B cell (primary cell): Measurements from ENCODE around the gene SRD5A3. TPM values are rescaled to one million over a fixed set of nuclear protein-coding genes. Genes with fewer than 3 reads are reported as not detected.

ENCODE experiments used
- ATAC-seq: fragments of 200-7000 bp; cut with Tn5 transposase; one replicate; pipeline ENCODE4 v1.10.0; 2021; ENCODE audit warnings: low read depth, mild to moderate bottlenecking, moderate number of reproducible peaks, moderate library complexity
- CTCF ChIA-PET: fragments of 350-600 bp; sonication (Branson Sonifier 250); formaldehyde crosslinking; loops from one replicate; lab custom pipeline; 2021; ENCODE audit warnings: antibody characterized with exemption, inconsistent platforms; lab: Charles Lee
- POLR2A ChIA-PET: fragments of 350-600 bp; sonication (Branson Sonifier 250); formaldehyde crosslinking; loops from one replicate; lab custom pipeline; 2021; ENCODE audit warnings: antibody characterized with exemption; lab: Charles Lee
- DNase-seq: peaks from one replicate; pipeline ENCODE4 v3.0.0; 2013
- H2AFZ ChIP-seq: 2 replicates; pipeline ENCODE4 v1.6.1; 2012; ENCODE audit warnings: mild to moderate bottlenecking, low read depth, low read length; ENCODE audit not compliant: insufficient read depth, poor library complexity, severe bottlenecking
- H3K27ac ChIP-seq, 2 donors: 1 replicate in 1 of 2; 2 replicates in 1 of 2; pipeline ENCODE4 v1.5.1; 2012 to 2013; ENCODE audit warnings: low read length in 2 of 2, mild to moderate bottlenecking in 2 of 2, moderate library complexity in 1 of 2
- H3K27me3 ChIP-seq, 4 experiments: fragments of 200-600 bp in 1 of 4; sonication (generic) in 1 of 4; replicated peaks in 1 of 4; 1 replicate in 2 of 4; 2 replicates in 2 of 4; pipeline versions ENCODE4 v1.6.1 to v1.7.0; 2013 to 2016; ENCODE audit warnings: low read length in 3 of 4, mild to moderate bottlenecking in 2 of 4, mixed read lengths in 1 of 4, moderate library complexity in 1 of 4; ENCODE audit not compliant: insufficient read depth in 4 of 4, control insufficient read depth in 3 of 4; ENCODE audit errors: control extremely low read depth in 1 of 4
- H3K36me3 ChIP-seq, 2 experiments: replicated peaks in 1 of 2; 1 replicate in 1 of 2; 2 replicates in 1 of 2; pipeline versions ENCODE4 v1.6.1 to v1.7.1; 2013; ENCODE audit warnings: low read length in 1 of 2; ENCODE audit not compliant: insufficient read depth in 2 of 2, control insufficient read depth in 1 of 2; ENCODE audit errors: control extremely low read depth in 1 of 2, extremely low read depth in 1 of 2
- H3K4me1 ChIP-seq, 2 donors: fragments of 200-600 bp in 1 of 2; sonication (generic) in 1 of 2; 1 replicate in 1 of 2; 2 replicates in 1 of 2; pipeline versions ENCODE4 v1.5.1 to v1.6.1; 2013 to 2017; ENCODE audit warnings: low read length in 2 of 2; ENCODE audit not compliant: control insufficient read depth in 2 of 2, insufficient read depth in 2 of 2
- H3K4me2 ChIP-seq: replicated peaks from 2 replicates; pipeline ENCODE3; 2012; ENCODE audit warnings: mild to moderate bottlenecking, low read depth, low read length; ENCODE audit not compliant: poor library complexity, severe bottlenecking
- H3K4me3 ChIP-seq, 5 experiments: fragments of 200-600 bp in 1 of 5; sonication (generic) in 1 of 5; 1 replicate in 3 of 5; 2 replicates in 2 of 5; pipeline versions ENCODE4 v1.5.1 to v1.7.0; 2011 to 2016; ENCODE audit warnings: low read length in 4 of 5, mild to moderate bottlenecking in 4 of 5, low read depth in 2 of 5, control low read depth in 1 of 5, moderate library complexity in 1 of 5; ENCODE audit not compliant: insufficient read depth in 1 of 5; ENCODE audit errors: control extremely low read depth in 1 of 5, extremely low read depth in 1 of 5
- H3K79me2 ChIP-seq: fragments of 200-600 bp; sonication (generic); one replicate; pipeline ENCODE4 v1.6.0; 2016; ENCODE audit warnings: low read length; ENCODE audit not compliant: control insufficient read depth, insufficient read depth
- H3K9ac ChIP-seq: fragments of 200-600 bp; sonication (generic); 2 replicates; pipeline ENCODE4 v1.6.1; 2017; ENCODE audit warnings: mild to moderate bottlenecking, low read length, moderate library complexity
- H3K9me3 ChIP-seq, 3 donors: one replicate each; pipeline versions ENCODE4 v1.6.1 to v1.7.1; 2013; ENCODE audit warnings: low read length in 2 of 3; ENCODE audit not compliant: control insufficient read depth in 2 of 3, insufficient read depth in 1 of 3; ENCODE audit errors: control extremely low read depth in 1 of 3
- H4K20me1 ChIP-seq: 2 replicates; pipeline ENCODE4 v1.6.0; 2012; ENCODE audit warnings: mild to moderate bottlenecking, low read length; ENCODE audit not compliant: insufficient read depth, control insufficient read depth, poor library complexity, severe bottlenecking
- H3K27ac Mint-ChIP-seq: one replicate; pipeline ENCODE4 v1.8.0; 2021; ENCODE audit warnings: mixed read lengths
- H3K27me3 Mint-ChIP-seq: one replicate; pipeline ENCODE4 v1.8.0; 2021; ENCODE audit warnings: mixed read lengths
- H3K4me1 Mint-ChIP-seq: one replicate; pipeline ENCODE4 v1.8.0; 2021; ENCODE audit warnings: mixed read lengths
- H3K4me3 Mint-ChIP-seq: one replicate; pipeline ENCODE4 v1.8.0; 2021; ENCODE audit warnings: mixed read lengths
- H3K9me3 Mint-ChIP-seq: one replicate; pipeline ENCODE4 v1.8.0; 2022; ENCODE audit warnings: mixed read lengths; ENCODE audit not compliant: insufficient read depth
- CTCF ChIP-seq: fragments of 200-600 bp; IDR thresholded peaks from one replicate; pipeline ENCODE4 v1.8.0; 2022; ENCODE audit warnings: antibody characterized with exemption, mild to moderate bottlenecking
- EZH2 ChIP-seq: IDR thresholded peaks from 2 replicates; pipeline ENCODE4 v1.6.1; 2012; ENCODE audit warnings: borderline replicate concordance, low read depth, mild to moderate bottlenecking, moderate library complexity, low read length; ENCODE audit not compliant: insufficient read depth, poor library complexity, severe bottlenecking
- WGBS: methylation state at CpG from one replicate; pipeline ENCODE4 v1.1.5; 2013; ENCODE audit warnings: missing lambda C conversion rate; ENCODE audit not compliant: insufficient coverage; 5-methylcytosine and 5-hydroxymethylcytosine counted together
- intact Hi-C: fragments of 100-400 bp; cut with micrococcal nuclease; formaldehyde crosslinking; loops from one replicate; pipeline ENCODE4 v1.10.0; 2022
- polyA plus RNA-seq: library from polyadenylated mRNA; depleted of rRNA; stranded (reverse); fragments of >200 nt; gene quantifications from 2 replicates; pipeline ENCODE4 v1.2.3, GENCODE V29; 2012
- total RNA-seq, 2 donors: library from RNA; stranded (reverse); fragments of 120-200 nt in 1 of 2; gene quantifications; 1 replicate in 1 of 2; 2 replicates in 1 of 2; pipeline versions ENCODE4 v1.2.3 to v1.2.4, GENCODE V29; 2013 to 2022

The SRD5A3 gene
- total and polyA plus RNA-seq, 2 donors (not counting 1 experiment from before 2014, with no cell fraction given), result 0.88 to 3.6 TPM

- Mint-ChIP-seq H3K4me3 (no peak overlapping the region), H3K27me3 (peaks cover 2% of the 10 kb centered on the region), H3K9me3 (no peaks in the 10 kb centered on the region), H3K4me1 (peaks cover 10% of the 10 kb centered on the region), H3K27ac (no peak overlapping the region)
- Histone ChIP-seq H3K4me1 (peaks cover 4 to 9% of the 10 kb centered on the region in 2 donors), H3K36me3 (no peaks in the 10 kb centered on the region), H3K79me2 (no peaks in the 10 kb centered on the region), H4K20me1 (no peaks in the 10 kb centered on the region), H3K27ac (no peak overlapping the region), H3K4me2 (no peak overlapping the region), H3K9me3 (no peaks in the 10 kb centered on the region), H3K4me3 (no peak overlapping the region), H3K9ac (no peak overlapping the region), H3K27me3 (no peaks in the 10 kb centered on the region), H2AFZ (no peak overlapping the region)
- ChIA-PET CTCF (interaction anchor here (1.6 to 2.3 kb wide), 2 partner anchors 31 to 49 kb away, joined by 3 to 10 read pairs; no protein-coding TSS in a partner anchor), POLR2A (no interaction called here)
- DNase-seq, result no peak
- intact Hi-C loops, result no loop called here
- no peak for ATAC-seq
- 100% methylated on average over 3 of the region's 7 CpGs for WGBS
- no peak for TF ChIP-seq CTCF
- TF ChIP-seq EZH2, result no peak
These were observed 2.2 kb upstream of the SRD5A3 start for GRCh38 chr4:55343887-55344286.

GRCh38 chr4:55345054-55345453, 988 bp upstream of the SRD5A3 start:
- DNase-seq (no peak), ATAC-seq (no peak)
- H3K27ac Mint-ChIP-seq, result no peak overlapping the region
- H2AFZ ChIP-seq, result no peak overlapping the region
- H3K4me2 ChIP-seq, result no peak overlapping the region
- no peaks in the 10 kb centered on the region for H3K27me3 ChIP-seq
- no peaks in the 10 kb centered on the region for H3K79me2 ChIP-seq
- peaks cover 4 to 9% of the 10 kb centered on the region in 2 donors for H3K4me1 ChIP-seq
- no peaks in the 10 kb centered on the region for H3K9me3 ChIP-seq
- no peak for TF ChIP-seq EZH2
- no peak for TF ChIP-seq CTCF
- H3K36me3 ChIP-seq, result no peaks in the 10 kb centered on the region
- WGBS, result 100% methylated on average over 1 of the region's 3 CpGs
- no peaks in the 10 kb centered on the region for H4K20me1 ChIP-seq
- POLR2A ChIA-PET, result interaction anchor here (0.6 to 2.1 kb wide), 2 partner anchors 201 to 509 kb away, joined by 5 to 9 read pairs; partner anchors contain the start of gene CLOCK
- H3K27me3 Mint-ChIP-seq, result no peaks in the 10 kb centered on the region
- CTCF ChIA-PET, result interaction anchor here (0.6 to 4.2 kb wide), 18 partner anchors 8 to 620 kb away, joined by 3 to 29 read pairs (median 4); partner anchors contain the start of gene TMEM165
- intact Hi-C loops, result loop anchor here (5.0 kb wide), 1 partner anchor 602 kb away; the partner anchor contains the start of gene CEP135
- H3K4me1 Mint-ChIP-seq, result peaks cover 10% of the 10 kb centered on the region
- no peaks in the 10 kb centered on the region for H3K9me3 Mint-ChIP-seq
- H3K4me3 ChIP-seq, result no peak overlapping the region
- no peak overlapping the region for H3K27ac ChIP-seq
- H3K9ac ChIP-seq, result no peak overlapping the region
- no peak overlapping the region for H3K4me3 Mint-ChIP-seq
